GM18520 (cell line): ENCODE measurements around the gene SGPP2.
"Not testable (repeated sequence)": the region's sequence is repeated elsewhere in the genome, so short reads cannot be mapped to it uniquely, and the experiment has no call there.

Experiments
- ATAC-seq: cut with Tn5 transposase; IDR thresholded peaks from one replicate; pipeline ENCODE4 v1.9.1; 2021; ENCODE audit not compliant: unreplicated experiment

Gene SGPP2

GRCh38 chr2:222424276-222424728 is at the start of gene SGPP2:
Gene SGPP2, plus strand, starts transcription at chr2:222424543. Its CDS starts 60 bp downstream, at chr2:222424603.
- ATAC-seq: no peak

GRCh38 chr2:222375798-222376197 is 48.5 kb upstream of the SGPP2 start:
- no peak for ATAC-seq

GRCh38 chr2:222380456-222380855 is 43.9 kb upstream of the SGPP2 start:
- no peak for ATAC-seq

- ATAC-seq: no peak
Observed at GRCh38 chr2:222381566-222381965, 42.8 kb upstream of the SGPP2 start.

- ATAC-seq: no peak
Observed at GRCh38 chr2:222383255-222383654, 41.1 kb upstream of the SGPP2 start.

- no peak for ATAC-seq
Observed at GRCh38 chr2:222391743-222392285, 32.5 kb upstream of the SGPP2 start.

- ATAC-seq: no peak
Observed at GRCh38 chr2:222393733-222394267, 30.5 kb upstream of the SGPP2 start.

- no peak for ATAC-seq
Observed at GRCh38 chr2:222398446-222398885, 25.9 kb upstream of the SGPP2 start.

GRCh38 chr2:222399038-222399783 is 25.1 kb upstream of the SGPP2 start:
- ATAC-seq: no peak

GRCh38 chr2:222404151-222404905 is 20.0 kb upstream of the SGPP2 start:
- ATAC-seq: no peak

GRCh38 chr2:222408684-222409083 is 15.7 kb upstream of the SGPP2 start:
- ATAC-seq: no peak

GRCh38 chr2:222410534-222410933 is 13.8 kb upstream of the SGPP2 start:
- ATAC-seq: no peak

GRCh38 chr2:222412334-222412733 is 12.0 kb upstream of the SGPP2 start:
- ATAC-seq: not testable (repeated sequence)

GRCh38 chr2:222413295-222413911 is 10.9 kb upstream of the SGPP2 start:
- no peak for ATAC-seq

- no peak for ATAC-seq
Observed at GRCh38 chr2:222418739-222419138, 5.6 kb upstream of the SGPP2 start.

GRCh38 chr2:222420508-222420907 is 3.8 kb upstream of the SGPP2 start:
- ATAC-seq: no peak

- ATAC-seq: no peak
Observed at GRCh38 chr2:222421626-222422025, 2.7 kb upstream of the SGPP2 start.

- no peak for ATAC-seq
Observed at GRCh38 chr2:222423186-222423585, 1.2 kb upstream of the SGPP2 start.

- no peak for ATAC-seq
Observed at GRCh38 chr2:222423632-222424275, 589 bp upstream of the SGPP2 start.
